IgD-negative memory B cell (primary cell): ENCODE data around the gene ZC3H10. TPM values are rescaled to one million over a fixed set of nuclear protein-coding genes. Genes with fewer than 3 reads are reported as not detected.

Source experiments
- H3K27ac Mint-ChIP-seq, 3 donors: one replicate each; pipeline ENCODE4 v1.8.0; 2020 to 2022; ENCODE audit warnings: mild to moderate bottlenecking in 3 of 3, mixed read lengths in 3 of 3, moderate library complexity in 1 of 3
- H3K27me3 Mint-ChIP-seq: one replicate; pipeline ENCODE4 v1.8.0; 2021; ENCODE audit warnings: mixed read lengths
- H3K36me3 Mint-ChIP-seq: one replicate; pipeline ENCODE4 v1.8.0; 2020; ENCODE audit warnings: mild to moderate bottlenecking, mixed read lengths
- H3K4me1 Mint-ChIP-seq, 3 donors: one replicate each; pipeline ENCODE4 v1.8.0; 2020 to 2022; ENCODE audit warnings: mixed read lengths in 3 of 3, mild to moderate bottlenecking in 1 of 3
- H3K4me3 Mint-ChIP-seq, 4 donors: one replicate each; pipeline ENCODE4 v1.8.0; 2020 to 2022; ENCODE audit warnings: mild to moderate bottlenecking in 4 of 4, mixed read lengths in 4 of 4, moderate library complexity in 3 of 4
- H3K9me3 Mint-ChIP-seq, 3 donors: one replicate each; pipeline ENCODE4 v1.8.0; 2020 to 2021; ENCODE audit warnings: mixed read lengths in 3 of 3, mild to moderate bottlenecking in 1 of 3
- polyA plus RNA-seq: library from polyadenylated mRNA; unstranded; fragments of 300-500 nt; fragmentation: Illumina TruSeq; gene quantifications from one replicate; pipeline ENCODE4 v1.2.3, GENCODE V29; 2021

Gene ZC3H10
- polyA plus RNA-seq, 1 donor from 2014 or later, result 2.9 TPM

- Mint-ChIP-seq H3K27me3 (no peaks in the 10 kb centered on the region), H3K27ac (peak overlapping the region; percentile 64 to 97 (median 87)), H3K9me3 (no peaks in the 10 kb centered on the region), H3K4me1 (peaks cover 18 to 27% (median 24%) of the 10 kb centered on the region in 3 donors), H3K4me3 (peak overlapping the region; percentile 79 to 100 (median 94)), H3K36me3 (peaks cover 4% of the 10 kb centered on the region)
Observed at GRCh38 chr12:56160193-56160763, 42.2 kb downstream of the ZC3H10 start.

- peak overlapping the region in 2 of 4 donors; percentile 79 to 84 for H3K4me3 Mint-ChIP-seq
- H3K36me3 Mint-ChIP-seq, result peaks cover 4% of the 10 kb centered on the region
- H3K9me3 Mint-ChIP-seq, result no peaks in the 10 kb centered on the region
- H3K27ac Mint-ChIP-seq, result peak overlapping the region; percentile 64 to 97 (median 87)
- peaks cover 18 to 27% (median 21%) of the 10 kb centered on the region in 3 donors for H3K4me1 Mint-ChIP-seq
- no peaks in the 10 kb centered on the region for H3K27me3 Mint-ChIP-seq
Observed at GRCh38 chr12:56160894-56161689, 43.0 kb downstream of the ZC3H10 start.

GRCh38 chr12:56161690-56162351 is 43.8 kb downstream of the ZC3H10 start:
- Mint-ChIP-seq H3K27ac (peak overlapping the region in 2 of 3 donors; percentile 51 to 73), H3K9me3 (no peaks in the 10 kb centered on the region), H3K4me1 (peaks cover 18 to 27% (median 21%) of the 10 kb centered on the region in 3 donors), H3K36me3 (peaks cover 4% of the 10 kb centered on the region), H3K4me3 (peak overlapping the region in 1 of 4 donors; percentile 79), H3K27me3 (no peaks in the 10 kb centered on the region)

GRCh38 chr12:56162468-56163290 is 44.6 kb downstream of the ZC3H10 start:
- H3K36me3 Mint-ChIP-seq, result peaks cover 4% of the 10 kb centered on the region
- no peaks in the 10 kb centered on the region for H3K9me3 Mint-ChIP-seq
- H3K27ac Mint-ChIP-seq, result peak overlapping the region; percentile 19 to 44 (median 31)
- H3K4me1 Mint-ChIP-seq, result peaks cover 18 to 24% (median 20%) of the 10 kb centered on the region in 3 donors
- no peaks in the 10 kb centered on the region for H3K27me3 Mint-ChIP-seq
- no peak overlapping the region for H3K4me3 Mint-ChIP-seq

- Mint-ChIP-seq H3K27ac (peak overlapping the region in 2 of 3 donors; percentile 23 to 43), H3K36me3 (peaks cover 4% of the 10 kb centered on the region), H3K27me3 (no peaks in the 10 kb centered on the region), H3K4me3 (peak overlapping the region in 2 of 4 donors; percentile 37 to 55), H3K9me3 (no peaks in the 10 kb centered on the region), H3K4me1 (peaks cover 18 to 24% (median 18%) of the 10 kb centered on the region in 3 donors)
Observed at GRCh38 chr12:56163533-56164344, 45.7 kb downstream of the ZC3H10 start.

GRCh38 chr12:56164345-56164729 is 46.3 kb downstream of the ZC3H10 start:
- peaks cover 12 to 18% (median 13%) of the 10 kb centered on the region in 3 donors for H3K4me1 Mint-ChIP-seq
- peak overlapping the region in 1 of 3 donors; percentile 43 for H3K27ac Mint-ChIP-seq
- peaks cover 4% of the 10 kb centered on the region for H3K36me3 Mint-ChIP-seq
- no peaks in the 10 kb centered on the region for H3K9me3 Mint-ChIP-seq
- no peaks in the 10 kb centered on the region for H3K27me3 Mint-ChIP-seq
- H3K4me3 Mint-ChIP-seq, result peak overlapping the region in 1 of 4 donors; percentile 55

- no peak overlapping the region for H3K27ac Mint-ChIP-seq
- no peaks in the 10 kb centered on the region for H3K9me3 Mint-ChIP-seq
- peaks cover 2% of the 10 kb centered on the region for H3K36me3 Mint-ChIP-seq
- peaks cover 5 to 8% (median 7%) of the 10 kb centered on the region in 3 donors for H3K4me1 Mint-ChIP-seq
- no peaks in the 10 kb centered on the region for H3K27me3 Mint-ChIP-seq
- no peak overlapping the region for H3K4me3 Mint-ChIP-seq
Observed at GRCh38 chr12:56165369-56165768, 47.3 kb downstream of the ZC3H10 start.

- Mint-ChIP-seq H3K36me3 (no peaks in the 10 kb centered on the region), H3K4me1 (no peaks in the 10 kb centered on the region), H3K9me3 (no peaks in the 10 kb centered on the region), H3K4me3 (peak overlapping the region in 1 of 4 donors; percentile 26), H3K27me3 (no peaks in the 10 kb centered on the region), H3K27ac (peak overlapping the region in 2 of 3 donors; percentile 51 to 90)
Observed at GRCh38 chr12:56169229-56169759, 51.2 kb downstream of the ZC3H10 start.

- Mint-ChIP-seq H3K27me3 (no peaks in the 10 kb centered on the region), H3K36me3 (no peaks in the 10 kb centered on the region), H3K27ac (no peak overlapping the region), H3K4me1 (no peaks in the 10 kb centered on the region), H3K4me3 (no peak overlapping the region), H3K9me3 (no peaks in the 10 kb centered on the region)
Observed at GRCh38 chr12:56172839-56173238, 54.8 kb downstream of the ZC3H10 start.

Other genes starting within 250 kb of the ZC3H10 start
- 76.5 TPM for gene PYM1, start 190.4 kb upstream of the ZC3H10 start, polyA plus RNA-seq
- 114 TPM for gene DGKA, start 187.1 kb upstream of the ZC3H10 start, polyA plus RNA-seq
- gene PMEL, start 152.2 kb upstream of the ZC3H10 start, polyA plus RNA-seq, result 1.1 TPM
- gene CDK2, start 151.4 kb upstream of the ZC3H10 start, polyA plus RNA-seq, result 8.9 TPM
- 54.7 TPM for gene RAB5B, start 144.2 kb upstream of the ZC3H10 start, polyA plus RNA-seq
- 1.3 TPM for gene SUOX, start 121.0 kb upstream of the ZC3H10 start, polyA plus RNA-seq
- gene IKZF4, start 97.2 kb upstream of the ZC3H10 start, polyA plus RNA-seq, result 0.35 TPM
- 1,297 TPM for gene RPS26, start 76.3 kb upstream of the ZC3H10 start, polyA plus RNA-seq
- 0.83 TPM for gene ERBB3, start 38.1 kb upstream of the ZC3H10 start, polyA plus RNA-seq
- gene PA2G4, start 13.7 kb upstream of the ZC3H10 start, polyA plus RNA-seq, result 112 TPM
- 8,874 TPM for gene RPL41, start 1.6 kb upstream of the ZC3H10 start, polyA plus RNA-seq
- 156 TPM for gene ESYT1, start 10.0 kb downstream of the ZC3H10 start, polyA plus RNA-seq
- gene MYL6B, start 34.3 kb downstream of the ZC3H10 start, polyA plus RNA-seq, result 25.2 TPM
- gene MYL6, start 40.1 kb downstream of the ZC3H10 start, polyA plus RNA-seq, result 1,656 TPM
- gene SMARCC2, start 71.2 kb downstream of the ZC3H10 start, polyA plus RNA-seq, result 81.9 TPM
- gene RNF41, start 103.7 kb downstream of the ZC3H10 start, polyA plus RNA-seq, result 104 TPM
- gene NABP2, start 106.1 kb downstream of the ZC3H10 start, polyA plus RNA-seq, result 6.5 TPM
- gene SLC39A5, start 111.8 kb downstream of the ZC3H10 start, polyA plus RNA-seq, result not detected
- 19.6 TPM for gene ANKRD52, start 140.1 kb downstream of the ZC3H10 start, polyA plus RNA-seq
- 15.1 TPM for gene COQ10A, start 148.7 kb downstream of the ZC3H10 start, polyA plus RNA-seq
- gene CS, start 182.1 kb downstream of the ZC3H10 start, polyA plus RNA-seq, result 79.3 TPM
- 160 TPM for gene CNPY2, start 197.7 kb downstream of the ZC3H10 start, polyA plus RNA-seq
- gene PAN2, start 215.7 kb downstream of the ZC3H10 start, polyA plus RNA-seq, result 5.5 TPM
- gene IL23A, start 220.6 kb downstream of the ZC3H10 start, polyA plus RNA-seq, result 12.4 TPM
- gene STAT2, start 241.8 kb downstream of the ZC3H10 start, polyA plus RNA-seq, result 87.7 TPM
- not detected for gene APOF, start 244.6 kb downstream of the ZC3H10 start, polyA plus RNA-seq